IPS DF 6.9 (cell line): ENCODE measurements around the gene EHF.
"Not testable (repeated sequence)": the region's sequence is repeated elsewhere in the genome, so short reads cannot be mapped to it uniquely, and the experiment has no call there.

Experiments used
- DNase-seq: peaks from one replicate; pipeline ENCODE4 v3.0.0-alpha.2; 2013; ENCODE audit warnings: low read depth, low spot score
- H3K27ac ChIP-seq: one replicate; pipeline ENCODE4 v1.5.1; 2013; ENCODE audit warnings: low read length, control low read depth
- H3K27me3 ChIP-seq: 2 replicates; pipeline ENCODE4 v1.6.1; 2013; ENCODE audit warnings: mild to moderate bottlenecking, low read length; ENCODE audit not compliant: control insufficient read depth, insufficient read depth
- H3K36me3 ChIP-seq: 2 replicates; pipeline ENCODE4 v1.6.1; 2013; ENCODE audit warnings: low read length; ENCODE audit not compliant: control insufficient read depth, insufficient read depth
- H3K4me1 ChIP-seq: 2 replicates; pipeline ENCODE4 v1.6.1; 2013; ENCODE audit warnings: low read length; ENCODE audit not compliant: control insufficient read depth, insufficient read depth
- H3K4me3 ChIP-seq: 2 replicates; pipeline ENCODE4 v1.5.1; 2013; ENCODE audit warnings: mild to moderate bottlenecking, low read length
- H3K9me3 ChIP-seq: 2 replicates; pipeline ENCODE4 v1.6.1; 2013; ENCODE audit warnings: low read length, inconsistent platforms; ENCODE audit not compliant: control insufficient read depth, insufficient read depth
- WGBS: extraction: QIAGEN DNeasy Blood & Tissue Kit; methylation state at CpG from one replicate; pipeline ENCODE4 v1.1.7; 2013; ENCODE audit warnings: mixed read lengths, missing lambda C conversion rate; ENCODE audit not compliant: insufficient read length, insufficient coverage; 5-methylcytosine and 5-hydroxymethylcytosine counted together

The EHF gene

DNA sequence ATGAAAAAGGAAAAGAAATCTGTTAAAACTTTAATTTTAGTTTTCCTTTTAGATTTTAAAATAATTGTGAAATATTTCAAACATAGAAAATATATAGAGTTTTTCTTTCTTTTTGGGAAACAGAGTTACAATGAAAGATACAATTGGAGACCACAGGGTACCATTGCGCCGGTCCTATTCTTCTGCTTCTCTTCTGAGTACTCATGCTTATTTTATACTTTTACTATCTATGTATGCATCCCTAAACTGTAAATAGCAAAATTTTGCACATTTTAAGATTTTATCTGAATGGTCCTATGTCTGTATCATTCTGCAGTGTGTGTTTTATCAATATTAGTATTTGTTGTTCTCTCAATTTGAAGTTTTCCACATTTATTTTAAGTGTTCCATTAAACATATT lies 65.0 kb downstream of the EHF start:
- Histone ChIP-seq H3K4me3 (no peak overlapping the region), H3K9me3 (no peaks in the 10 kb centered on the region), H3K27ac (no peak overlapping the region), H3K4me1 (no peaks in the 10 kb centered on the region), H3K36me3 (no peaks in the 10 kb centered on the region), H3K27me3 (no peaks in the 10 kb centered on the region)
- DNase-seq: no peak
- WGBS: no CpG with 5 or more reads among the region's 2 CpGs

DNA sequence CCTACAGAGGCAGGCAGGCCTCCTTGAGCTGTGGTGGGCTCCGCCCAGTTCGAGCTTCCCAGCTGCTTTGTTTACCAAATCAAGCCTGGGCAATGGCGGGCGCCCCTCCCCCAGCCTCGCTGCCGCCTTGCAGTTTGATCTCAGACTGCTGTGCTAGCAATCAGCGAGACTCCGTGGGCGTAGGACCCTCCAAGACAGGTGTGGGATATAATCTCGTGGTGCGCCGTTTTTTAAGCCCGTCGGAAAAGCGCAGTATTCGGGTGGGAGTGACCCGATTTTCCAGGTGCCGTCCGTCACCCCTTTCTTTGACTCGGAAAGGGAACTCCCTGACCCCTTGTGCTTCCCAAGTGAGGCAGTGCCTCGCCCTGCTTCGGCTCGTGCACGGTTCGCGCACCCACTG lies 71.4 kb downstream of the EHF start:
- H3K4me3 ChIP-seq: peak overlapping the region; percentile 32; the same call in 1 of the 2 replicates
- H3K9me3 ChIP-seq, H3K4me1 ChIP-seq, H3K27ac ChIP-seq, H3K36me3 ChIP-seq, DNase-seq, H3K27me3 ChIP-seq: not testable (repeated sequence)
- no CpG with 5 or more reads among the region's 26 CpGs for WGBS

DNA sequence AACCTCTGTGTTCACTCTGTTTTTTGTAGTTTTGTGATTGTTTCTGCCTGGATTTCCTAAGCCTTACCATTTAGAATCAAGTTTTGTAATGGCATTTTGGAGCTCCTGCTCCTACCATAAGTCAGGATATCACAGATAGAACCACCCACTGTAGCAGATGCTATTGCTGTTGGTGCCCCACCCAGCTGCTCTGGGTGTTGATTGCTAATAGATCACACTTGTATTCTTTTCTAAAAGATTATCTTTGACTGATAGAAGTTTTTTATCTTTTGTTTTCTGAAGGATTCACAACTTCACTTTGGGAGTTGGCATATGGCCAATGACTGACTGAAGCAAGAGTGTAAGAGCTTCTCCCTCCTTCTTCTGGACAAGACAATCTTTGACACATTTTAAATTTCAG lies 76.0 kb downstream of the EHF start:
- no peak overlapping the region for H3K27ac ChIP-seq

GRCh38 chr11:34706709-34707461 lies 86.0 kb downstream of the EHF start:
- Histone ChIP-seq H3K4me3 (no peak overlapping the region), H3K36me3 (peaks cover 9% of the 10 kb centered on the region; the same call in 1 of the 2 replicates), H3K27ac (no peak overlapping the region), H3K4me1 (peaks cover 2% of the 10 kb centered on the region; the same call in 1 of the 2 replicates), H3K9me3 (peaks cover 4% of the 10 kb centered on the region), H3K27me3 (no peaks in the 10 kb centered on the region)
- DNase-seq: no peak
- WGBS: no CpG with 5 or more reads among the region's 2 CpGs

More for the DNA sequence above, 76.0 kb downstream of the EHF start:
- Histone ChIP-seq H3K36me3 (0 out of 2 replicates have a peak, but pooled peaks cover 5% of the 10 kb centered on the region), H3K4me1 (no peaks in the 10 kb centered on the region; the same call in 1 of the 2 replicates), H3K27me3 (no peaks in the 10 kb centered on the region), H3K4me3 (no peak overlapping the region), H3K9me3 (peaks cover 1% of the 10 kb centered on the region; the same call in 1 of the 2 replicates)
- no peak for DNase-seq

DNA sequence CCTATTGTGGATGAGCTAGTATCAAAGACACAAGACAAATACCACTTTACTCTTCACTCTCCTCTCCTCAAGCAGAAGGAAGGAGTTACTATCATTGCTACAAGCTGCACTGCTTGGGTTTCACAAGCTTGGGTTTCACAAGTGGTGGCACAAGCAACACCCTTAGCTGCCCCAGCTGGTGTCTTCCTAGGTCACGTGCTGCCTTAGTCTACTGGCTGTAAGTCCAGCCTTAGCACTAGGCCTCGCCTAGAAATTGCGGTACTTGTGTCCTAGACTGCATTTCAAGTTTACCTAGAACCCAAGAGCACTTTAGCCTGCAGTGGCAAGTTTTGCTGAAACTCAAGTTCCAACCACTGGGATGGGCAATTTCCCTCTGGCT lies 86.6 kb downstream of the EHF start:
- no peaks in the 10 kb centered on the region for H3K27me3 ChIP-seq
- H3K36me3 ChIP-seq: peaks cover 5% of the 10 kb centered on the region; the same call in 1 of the 2 replicates
- H3K4me1 ChIP-seq: peaks cover 2% of the 10 kb centered on the region; the same call in 1 of the 2 replicates
- no peak overlapping the region for H3K4me3 ChIP-seq
- WGBS: no CpG with 5 or more reads among the region's 3 CpGs
- H3K27ac ChIP-seq: no peak overlapping the region
- peaks cover 3% of the 10 kb centered on the region for H3K9me3 ChIP-seq
- no peak for DNase-seq
